Trophoblast cell (in vitro differentiated cells and primary cell): ENCODE measurements around the gene NR6A1.

Experiments used
- DNase-seq, 2 donors: peaks; one replicate each; pipeline ENCODE4 v3.0.0-alpha.2; 2016
- H2AFZ ChIP-seq: 2 replicates; pipeline ENCODE4 v1.6.1; 2013; ENCODE audit warnings: low read length, moderate library complexity, mild to moderate bottlenecking; ENCODE audit not compliant: insufficient read depth, poor library complexity
- H2AK5ac ChIP-seq: 2 replicates; pipeline ENCODE4 v1.6.1; 2013; ENCODE audit warnings: mild to moderate bottlenecking, low read length
- H2BK120ac ChIP-seq: 2 replicates; pipeline ENCODE4 v1.6.1; 2013; ENCODE audit warnings: low read length, mild to moderate bottlenecking, moderate library complexity; ENCODE audit not compliant: insufficient read depth, poor library complexity
- H2BK12ac ChIP-seq: 2 replicates; pipeline ENCODE4 v1.6.1; 2013; ENCODE audit warnings: mild to moderate bottlenecking, low read length, moderate library complexity
- H2BK5ac ChIP-seq: 2 replicates; pipeline ENCODE4 v1.6.1; 2013; ENCODE audit warnings: low read length, low read depth, moderate library complexity, mild to moderate bottlenecking; ENCODE audit not compliant: poor library complexity
- H3K14ac ChIP-seq: 2 replicates; pipeline ENCODE4 v1.6.1; 2013; ENCODE audit warnings: mild to moderate bottlenecking, low read length
- H3K18ac ChIP-seq: 2 replicates; pipeline ENCODE4 v1.6.1; 2013; ENCODE audit warnings: mild to moderate bottlenecking, low read length
- H3K23ac ChIP-seq: 2 replicates; pipeline ENCODE4 v1.6.1; 2013; ENCODE audit warnings: low read length
- H3K27ac ChIP-seq: 2 replicates; pipeline ENCODE4 v1.5.1; 2013; ENCODE audit warnings: low read depth, mild to moderate bottlenecking, inconsistent platforms, low read length, moderate library complexity
- H3K27me3 ChIP-seq: 2 replicates; pipeline ENCODE4 v1.6.1; 2013; ENCODE audit warnings: inconsistent platforms, mild to moderate bottlenecking, low read length, moderate library complexity; ENCODE audit not compliant: insufficient read depth
- H3K36me3 ChIP-seq, 2 experiments: 1 replicate in 1 of 2; 2 replicates in 1 of 2; pipeline ENCODE4 v1.6.1; 2013; ENCODE audit warnings: low read length in 2 of 2, mild to moderate bottlenecking in 2 of 2, moderate library complexity in 1 of 2; ENCODE audit not compliant: insufficient read depth in 2 of 2, control insufficient read depth in 1 of 2
- H3K4ac ChIP-seq: 2 replicates; pipeline ENCODE4 v1.6.1; 2013; ENCODE audit warnings: low read depth, mild to moderate bottlenecking, low read length, moderate library complexity
- H3K4me1 ChIP-seq, 2 experiments: 1 replicate in 1 of 2; 2 replicates in 1 of 2; pipeline ENCODE4 v1.6.1; 2013; ENCODE audit warnings: low read length in 2 of 2, mild to moderate bottlenecking in 2 of 2, moderate library complexity in 1 of 2; ENCODE audit not compliant: insufficient read depth in 2 of 2, control insufficient read depth in 1 of 2
- H3K4me2 ChIP-seq: 2 replicates; pipeline ENCODE4 v1.6.1; 2013; ENCODE audit warnings: inconsistent platforms, mild to moderate bottlenecking, low read length, moderate library complexity
- H3K4me3 ChIP-seq: 2 replicates; pipeline ENCODE4 v1.5.1; 2013; ENCODE audit warnings: mild to moderate bottlenecking, low read depth, low read length, inconsistent platforms
- H3K79me1 ChIP-seq: one replicate; pipeline ENCODE4 v1.6.1; 2013; ENCODE audit warnings: low read length
- H3K79me2 ChIP-seq: 2 replicates; pipeline ENCODE4 v1.6.1; 2013; ENCODE audit warnings: low read length, mild to moderate bottlenecking; ENCODE audit not compliant: control insufficient read depth, insufficient read depth, poor library complexity
- H3K9ac ChIP-seq: 2 replicates; pipeline ENCODE4 v1.6.1; 2013; ENCODE audit warnings: mild to moderate bottlenecking, low read length
- H3K9me3 ChIP-seq: 2 replicates; pipeline ENCODE4 v1.6.1; 2013; ENCODE audit warnings: low read depth, mild to moderate bottlenecking, control low read depth, inconsistent platforms, low read length; ENCODE audit not compliant: insufficient read depth
- H4K12ac ChIP-seq: 2 replicates; pipeline ENCODE4 v1.6.1; 2013; ENCODE audit warnings: low read depth, mild to moderate bottlenecking, low read length, moderate library complexity
- H4K8ac ChIP-seq: 2 replicates; pipeline ENCODE4 v1.6.1; 2013; ENCODE audit warnings: low read depth, mild to moderate bottlenecking, low read length, moderate library complexity
- H4K91ac ChIP-seq: one replicate; pipeline ENCODE4 v1.6.1; 2013; ENCODE audit warnings: low read depth, mild to moderate bottlenecking, low read length, moderate library complexity
- WGBS: extraction: QIAGEN DNeasy Blood & Tissue Kit; methylation state at CpG from one replicate; pipeline ENCODE4 v1.1.7; 2013; ENCODE audit warnings: missing lambda C conversion rate; ENCODE audit not compliant: insufficient read length, insufficient coverage; ENCODE audit errors: extremely low coverage; 5-methylcytosine and 5-hydroxymethylcytosine counted together

Gene NR6A1

DNA sequence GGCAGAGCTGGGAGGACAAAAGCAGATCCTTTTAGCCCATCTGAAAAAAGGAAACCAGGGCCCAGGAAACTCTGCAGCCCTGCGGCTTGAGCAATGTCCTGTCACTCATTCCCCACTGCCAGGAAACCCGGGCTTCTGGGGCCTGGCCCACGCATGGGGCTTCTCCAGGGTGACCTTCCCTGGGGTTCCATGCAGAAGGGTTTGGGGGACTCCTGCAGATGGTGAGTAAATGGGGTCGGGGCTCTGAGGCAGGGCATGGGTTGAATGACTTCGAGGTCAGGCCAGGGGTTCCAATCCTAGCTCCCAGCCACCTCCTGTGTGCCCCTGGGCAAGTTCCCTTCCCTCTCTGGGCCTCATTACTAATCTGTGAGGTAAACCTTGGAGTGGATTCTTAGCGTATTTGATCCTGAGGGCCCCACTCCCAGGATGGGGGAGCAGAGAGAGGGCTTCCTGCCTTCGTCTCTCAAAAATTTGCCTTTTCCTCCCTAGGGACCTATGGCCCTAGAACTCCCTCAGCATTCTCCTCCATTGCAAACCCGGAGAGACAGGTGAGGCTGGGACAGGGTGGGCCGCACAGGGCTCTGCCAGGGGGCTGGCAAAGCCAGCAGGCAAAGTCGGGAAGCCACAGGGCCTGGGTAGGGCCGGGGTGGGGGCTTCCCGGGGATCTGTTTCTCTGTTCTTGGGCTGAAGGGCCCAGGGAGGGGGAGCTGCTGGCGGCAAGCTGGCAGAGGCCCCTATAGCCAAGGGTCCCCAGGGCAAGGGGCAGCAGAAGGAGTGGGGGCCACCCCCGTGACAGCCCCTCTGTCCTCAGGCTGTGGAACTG is 295.0 kb downstream of the NR6A1 start:
- Histone ChIP-seq H3K4me1 (peaks cover 7 to 11% of the 10 kb centered on the region in 2 experiments), H2BK120ac (no peak overlapping the region), H3K27me3 (peaks cover 4% of the 10 kb centered on the region), H2BK5ac (no peak overlapping the region), H4K12ac (no peak overlapping the region), H4K91ac (no peak overlapping the region), H3K9ac (no peak overlapping the region), H2BK12ac (no peak overlapping the region), H2AK5ac (no peak overlapping the region), H3K23ac (no peak overlapping the region), H3K79me2 (no peaks in the 10 kb centered on the region), H2AFZ (no peak overlapping the region), H3K4ac (no peak overlapping the region), H3K4me3 (no peak overlapping the region), H3K18ac (no peak overlapping the region), H4K8ac (no peak overlapping the region), H3K4me2 (no peak overlapping the region), H3K14ac (no peak overlapping the region), H3K9me3 (peaks cover 2% of the 10 kb centered on the region), H3K27ac (no peak overlapping the region), H3K79me1 (no peaks in the 10 kb centered on the region), H3K36me3 (no peaks in the 10 kb centered on the region)
- no CpG with 5 or more reads among the region's 14 CpGs for WGBS
- no peak for DNase-seq

GRCh38 chr9:124475158-124475867 is 295.8 kb downstream of the NR6A1 start:
- no peak overlapping the region for H3K27ac ChIP-seq
- no peak for DNase-seq

GRCh38 chr9:124474151-124474550 is 297.0 kb downstream of the NR6A1 start:
- Histone ChIP-seq H3K27ac (no peak overlapping the region), H3K27me3 (peaks cover 4% of the 10 kb centered on the region), H3K9me3 (peaks cover under 1% of the 10 kb centered on the region), H2BK12ac (no peak overlapping the region), H3K36me3 (no peaks in the 10 kb centered on the region), H3K23ac (no peak overlapping the region), H2AFZ (no peak overlapping the region), H2AK5ac (no peak overlapping the region), H3K4me2 (no peak overlapping the region), H3K79me1 (no peaks in the 10 kb centered on the region), H3K18ac (no peak overlapping the region), H3K4ac (no peak overlapping the region), H2BK120ac (no peak overlapping the region), H3K4me3 (no peak overlapping the region), H3K4me1 (peaks cover 7 to 11% of the 10 kb centered on the region in 2 experiments), H4K8ac (no peak overlapping the region), H3K79me2 (no peaks in the 10 kb centered on the region), H4K91ac (no peak overlapping the region), H3K9ac (no peak overlapping the region), H2BK5ac (no peak overlapping the region), H3K14ac (no peak overlapping the region), H4K12ac (no peak overlapping the region)
- no CpG with 5 or more reads among the region's 4 CpGs for WGBS
- DNase-seq, result no peak

More at GRCh38 chr9:124475158-124475867, 295.8 kb downstream of the NR6A1 start:
- H3K4me3 ChIP-seq, result no peak overlapping the region
- H4K8ac ChIP-seq, result no peak overlapping the region
- H3K79me2 ChIP-seq, result no peaks in the 10 kb centered on the region
- H4K91ac ChIP-seq, result no peak overlapping the region
- no CpG with 5 or more reads among the region's 21 CpGs for WGBS
- no peaks in the 10 kb centered on the region for H3K79me1 ChIP-seq
- H3K27me3 ChIP-seq, result peaks cover 4% of the 10 kb centered on the region
- no peak overlapping the region for H3K4ac ChIP-seq
- H3K18ac ChIP-seq, result no peak overlapping the region
- no peak overlapping the region for H3K23ac ChIP-seq
- peaks cover 7 to 11% of the 10 kb centered on the region in 2 experiments for H3K4me1 ChIP-seq
- H3K36me3 ChIP-seq, result no peaks in the 10 kb centered on the region
- H2AFZ ChIP-seq, result no peak overlapping the region
- no peak overlapping the region for H2BK12ac ChIP-seq
- no peak overlapping the region for H3K14ac ChIP-seq
- no peak overlapping the region for H3K9ac ChIP-seq
- H3K4me2 ChIP-seq, result no peak overlapping the region
- H2BK5ac ChIP-seq, result no peak overlapping the region
- no peak overlapping the region for H4K12ac ChIP-seq
- no peak overlapping the region for H2BK120ac ChIP-seq
- H3K9me3 ChIP-seq, result peaks cover 2% of the 10 kb centered on the region
- H2AK5ac ChIP-seq, result no peak overlapping the region

DNA sequence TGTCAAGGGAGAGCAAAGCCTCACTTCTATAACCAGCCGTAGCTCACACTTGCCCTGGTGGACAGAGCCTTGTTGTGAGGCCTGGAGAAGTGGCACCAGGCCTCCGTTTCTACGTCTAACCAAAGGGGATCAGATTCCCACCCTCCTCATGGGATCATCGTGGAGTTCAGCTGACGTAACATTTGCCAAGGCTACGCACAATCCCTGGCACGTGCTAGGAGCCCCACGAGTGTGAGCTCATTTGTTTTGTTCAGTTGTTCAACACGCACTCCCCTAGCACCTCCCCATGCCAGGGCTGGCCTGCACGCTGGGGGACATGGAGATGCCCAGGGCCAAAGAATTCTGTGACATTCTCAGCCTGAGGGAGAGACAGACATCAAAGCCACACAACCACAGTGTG is 297.8 kb downstream of the NR6A1 start:
- H3K4me3 ChIP-seq, result no peak overlapping the region
- H3K9ac ChIP-seq, result no peak overlapping the region
- no peak overlapping the region for H3K23ac ChIP-seq
- H2AK5ac ChIP-seq, result no peak overlapping the region
- no peak overlapping the region for H2BK120ac ChIP-seq
- H3K27ac ChIP-seq, result no peak overlapping the region
- no peak overlapping the region for H2AFZ ChIP-seq
- no peak overlapping the region for H4K12ac ChIP-seq
- WGBS, result no CpG with 5 or more reads among the region's 10 CpGs
- no peak overlapping the region for H3K4ac ChIP-seq
- no peaks in the 10 kb centered on the region for H3K36me3 ChIP-seq
- no peak overlapping the region for H4K91ac ChIP-seq
- H3K4me2 ChIP-seq, result no peak overlapping the region
- H3K4me1 ChIP-seq, result peaks cover 7 to 8% of the 10 kb centered on the region in 2 experiments
- no peaks in the 10 kb centered on the region for H3K9me3 ChIP-seq
- H3K79me2 ChIP-seq, result no peaks in the 10 kb centered on the region
- H3K14ac ChIP-seq, result no peak overlapping the region
- no peak overlapping the region for H2BK5ac ChIP-seq
- peaks cover 4% of the 10 kb centered on the region for H3K27me3 ChIP-seq
- no peak for DNase-seq
- no peak overlapping the region for H2BK12ac ChIP-seq
- no peak overlapping the region for H4K8ac ChIP-seq
- H3K18ac ChIP-seq, result no peak overlapping the region
- no peaks in the 10 kb centered on the region for H3K79me1 ChIP-seq
